Measurements from ENCODE around the gene MMP2.

MMP2 gene

DNA sequence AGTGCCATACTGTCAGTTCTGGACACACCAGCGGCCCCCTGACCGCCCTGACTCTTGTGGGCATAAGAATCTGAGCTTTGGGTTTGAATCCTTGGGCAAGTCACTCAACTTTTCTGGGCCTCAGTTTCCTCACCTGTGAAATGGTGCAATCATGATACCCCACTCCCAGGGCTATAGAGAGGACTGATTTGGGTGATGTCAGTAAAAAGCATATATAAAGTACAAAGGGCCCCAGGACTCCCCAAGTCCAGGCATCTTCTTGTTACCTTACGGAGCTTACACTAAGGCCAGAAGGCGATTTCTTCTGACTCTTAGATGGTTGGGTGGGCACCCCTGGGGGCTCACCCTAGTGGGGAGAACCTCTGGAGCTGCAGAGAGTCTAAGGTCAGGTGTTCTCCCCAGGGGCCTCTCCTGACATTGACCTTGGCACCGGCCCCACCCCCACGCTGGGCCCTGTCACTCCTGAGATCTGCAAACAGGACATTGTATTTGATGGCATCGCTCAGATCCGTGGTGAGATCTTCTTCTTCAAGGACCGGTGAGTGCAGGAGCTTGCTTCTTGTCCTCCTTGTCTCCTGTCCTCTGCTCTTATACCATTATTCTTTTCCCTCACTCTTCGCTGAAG is 13.9 kb downstream of the MMP2 start:
- no peak for DNase-seq (ENCODE audit: low spot score in 2 of 2)
- Histone ChIP-seq H3K4me3 (no peak overlapping the region), H3K27me3 (ENCODE audit: low read depth) (no peaks in the 10 kb centered on the region), H3K4me1 (no peaks in the 10 kb centered on the region), H3K36me3 (replicated peaks) (no peaks in the 10 kb centered on the region), H3K9me3 (no peaks in the 10 kb centered on the region)
- in situ Hi-C loops (cut with MboI; ENCODE audit: low sequenced_read_pairs) = no loop called here

DNA sequence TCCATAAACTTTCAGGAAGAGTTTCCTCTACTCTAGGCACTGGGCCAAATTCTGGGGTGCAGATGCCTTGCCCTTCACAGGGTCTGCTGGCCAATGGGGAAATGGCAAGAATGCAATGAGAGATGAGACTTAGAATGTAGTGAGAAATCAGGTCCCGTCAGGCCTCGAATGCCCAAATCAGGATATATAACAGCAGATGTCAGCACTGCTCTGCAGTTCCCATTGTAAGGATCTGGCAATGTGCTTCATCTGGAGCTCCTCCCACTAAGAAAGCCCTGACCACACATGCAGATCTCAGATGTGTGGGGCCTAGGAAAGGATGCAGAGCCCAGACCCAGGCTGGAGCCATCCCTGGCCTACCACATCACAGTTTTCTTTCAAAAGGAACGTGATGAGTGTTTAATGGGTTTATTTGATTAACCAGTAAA is 16.0 kb downstream of the MMP2 start:
- H3K4me3 ChIP-seq = no peak overlapping the region
- H3K36me3 ChIP-seq (replicated peaks) = no peaks in the 10 kb centered on the region
- no peaks in the 10 kb centered on the region for H3K27me3 ChIP-seq (ENCODE audit: low read depth)
- H3K9me3 ChIP-seq = no peaks in the 10 kb centered on the region
- DNase-seq (ENCODE audit: low spot score in 2 of 2) = no peak
- in situ Hi-C loops (cut with MboI; ENCODE audit: low sequenced_read_pairs) = no loop called here
- no peaks in the 10 kb centered on the region for H3K4me1 ChIP-seq

DNA sequence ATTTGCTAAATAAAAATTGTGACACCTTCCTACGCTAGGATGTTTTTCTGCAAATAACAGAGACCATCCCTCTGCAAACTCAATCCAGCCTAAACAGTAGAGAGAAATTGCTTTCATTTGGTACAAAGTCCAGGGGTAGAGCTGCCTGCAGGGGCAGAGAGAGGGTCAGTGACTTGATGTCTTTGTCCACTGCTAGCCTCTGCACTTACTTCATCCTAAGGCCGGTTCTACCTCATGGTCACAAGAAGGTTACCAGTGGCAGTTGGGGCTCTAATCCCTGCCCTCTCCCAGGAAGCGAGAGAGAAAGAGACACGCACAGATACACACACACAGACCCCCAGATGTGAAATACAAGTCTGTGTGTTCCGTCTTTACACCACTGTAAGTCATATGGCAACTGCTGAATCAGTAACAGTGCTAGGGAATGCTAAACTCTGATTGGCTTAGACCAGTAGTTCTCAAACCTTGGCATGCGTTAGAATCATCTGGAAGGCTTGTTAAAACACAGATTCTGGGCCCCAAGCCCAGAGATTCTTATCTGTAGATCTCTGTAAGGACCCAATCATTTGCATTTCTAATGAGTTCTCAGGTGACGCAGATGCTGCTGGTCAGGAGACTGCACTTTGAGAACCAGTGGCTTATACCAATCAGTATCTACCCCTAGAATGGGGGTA is 16.8 kb downstream of the MMP2 start:
- no peaks in the 10 kb centered on the region for H3K9me3 ChIP-seq
- no peaks in the 10 kb centered on the region for H3K4me1 ChIP-seq
- H3K36me3 ChIP-seq (replicated peaks) = no peaks in the 10 kb centered on the region
- no peak for DNase-seq (ENCODE audit: low spot score in 2 of 2)
- H3K27me3 ChIP-seq (ENCODE audit: low read depth) = no peaks in the 10 kb centered on the region
- H3K4me3 ChIP-seq = no peak overlapping the region
- in situ Hi-C loops (cut with MboI; ENCODE audit: low sequenced_read_pairs) = no loop called here

- H3K4me3 ChIP-seq = no peak overlapping the region
- H3K4me1 ChIP-seq = no peaks in the 10 kb centered on the region
- no peaks in the 10 kb centered on the region for H3K36me3 ChIP-seq (replicated peaks)
- no peaks in the 10 kb centered on the region for H3K27me3 ChIP-seq (ENCODE audit: low read depth)
- no peaks in the 10 kb centered on the region for H3K9me3 ChIP-seq
- no peak for DNase-seq (ENCODE audit: low spot score in 2 of 2)
- in situ Hi-C loops (cut with MboI; ENCODE audit: low sequenced_read_pairs) = no loop called here
Observed at GRCh38 chr16:55496509-55497145, 17.6 kb downstream of the MMP2 start.

DNA sequence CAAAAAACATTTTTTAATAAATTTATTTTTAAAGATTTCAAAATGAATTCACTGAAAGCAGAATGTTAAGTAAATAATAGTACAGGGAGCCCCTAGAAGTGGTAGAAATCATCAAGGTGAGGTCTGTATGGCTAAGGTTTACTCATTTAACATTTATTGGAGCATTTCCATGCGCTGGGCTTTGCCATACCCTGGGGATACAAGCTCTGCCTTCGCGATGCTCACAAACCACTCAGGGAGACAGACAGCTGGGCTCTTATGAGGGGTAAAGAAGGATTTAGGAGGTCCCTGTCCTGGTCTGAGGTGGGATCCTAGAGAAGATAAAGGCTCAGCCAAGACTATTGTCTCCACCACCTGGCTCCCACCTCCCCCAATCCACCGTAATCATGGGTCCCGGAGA is 18.6 kb downstream of the MMP2 start:
- no peaks in the 10 kb centered on the region for H3K4me1 ChIP-seq
- H3K9me3 ChIP-seq = no peaks in the 10 kb centered on the region
- no peak overlapping the region for H3K4me3 ChIP-seq
- no peaks in the 10 kb centered on the region for H3K27me3 ChIP-seq (ENCODE audit: low read depth)
- DNase-seq (ENCODE audit: low spot score in 2 of 2) = no peak
- in situ Hi-C loops (cut with MboI; ENCODE audit: low sequenced_read_pairs) = no loop called here
- no peaks in the 10 kb centered on the region for H3K36me3 ChIP-seq (replicated peaks)

DNA sequence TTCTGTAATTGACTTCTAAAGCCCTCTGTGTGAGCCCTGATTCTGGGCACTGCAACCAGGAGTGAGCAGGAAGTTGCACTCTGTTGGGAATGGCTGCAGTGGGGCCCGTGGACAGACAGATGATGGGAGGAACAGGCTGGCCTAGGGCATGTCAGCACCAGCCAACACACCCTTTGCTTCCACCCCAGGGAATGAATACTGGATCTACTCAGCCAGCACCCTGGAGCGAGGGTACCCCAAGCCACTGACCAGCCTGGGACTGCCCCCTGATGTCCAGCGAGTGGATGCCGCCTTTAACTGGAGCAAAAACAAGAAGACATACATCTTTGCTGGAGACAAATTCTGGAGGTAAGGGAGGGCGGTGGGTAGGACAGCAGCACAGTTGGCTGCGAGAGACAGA is 19.1 kb downstream of the MMP2 start:
- H3K36me3 ChIP-seq (replicated peaks) = no peaks in the 10 kb centered on the region

DNA sequence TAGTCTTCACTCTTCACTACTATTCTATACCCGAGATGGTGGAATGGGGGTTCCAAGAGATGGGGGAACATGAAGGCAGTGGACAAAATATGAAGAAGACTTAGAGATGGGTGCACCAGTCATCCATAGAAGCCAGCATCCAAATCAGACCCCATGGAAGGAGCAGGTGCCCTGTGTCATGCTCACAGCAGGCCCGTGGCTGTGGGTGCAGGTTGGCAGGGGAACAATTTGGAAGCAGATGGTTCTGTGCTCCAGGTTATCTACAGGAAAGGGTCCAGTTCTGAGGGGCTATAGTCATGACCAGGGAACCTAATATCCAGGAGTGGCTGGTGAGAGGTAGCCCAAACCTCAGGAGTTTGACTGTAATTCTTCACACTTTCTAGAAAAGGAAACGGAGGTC is 20.3 kb downstream of the MMP2 start:
- H3K4me1 ChIP-seq = no peaks in the 10 kb centered on the region
- H3K9me3 ChIP-seq = no peaks in the 10 kb centered on the region
- no peak overlapping the region for H3K4me3 ChIP-seq
- no peaks in the 10 kb centered on the region for H3K36me3 ChIP-seq (replicated peaks)
- in situ Hi-C loops (cut with MboI; ENCODE audit: low sequenced_read_pairs) = no loop called here
- no peaks in the 10 kb centered on the region for H3K27me3 ChIP-seq (ENCODE audit: low read depth)
- no peak for DNase-seq (ENCODE audit: low spot score in 2 of 2)

More for the DNA sequence above, 19.1 kb downstream of the MMP2 start:
- Histone ChIP-seq H3K9me3 (no peaks in the 10 kb centered on the region), H3K4me3 (no peak overlapping the region), H3K27me3 (ENCODE audit: low read depth) (no peaks in the 10 kb centered on the region), H3K4me1 (no peaks in the 10 kb centered on the region)
- DNase-seq (ENCODE audit: low spot score in 2 of 2) = no peak
- in situ Hi-C loops (cut with MboI; ENCODE audit: low sequenced_read_pairs) = no loop called here

DNA sequence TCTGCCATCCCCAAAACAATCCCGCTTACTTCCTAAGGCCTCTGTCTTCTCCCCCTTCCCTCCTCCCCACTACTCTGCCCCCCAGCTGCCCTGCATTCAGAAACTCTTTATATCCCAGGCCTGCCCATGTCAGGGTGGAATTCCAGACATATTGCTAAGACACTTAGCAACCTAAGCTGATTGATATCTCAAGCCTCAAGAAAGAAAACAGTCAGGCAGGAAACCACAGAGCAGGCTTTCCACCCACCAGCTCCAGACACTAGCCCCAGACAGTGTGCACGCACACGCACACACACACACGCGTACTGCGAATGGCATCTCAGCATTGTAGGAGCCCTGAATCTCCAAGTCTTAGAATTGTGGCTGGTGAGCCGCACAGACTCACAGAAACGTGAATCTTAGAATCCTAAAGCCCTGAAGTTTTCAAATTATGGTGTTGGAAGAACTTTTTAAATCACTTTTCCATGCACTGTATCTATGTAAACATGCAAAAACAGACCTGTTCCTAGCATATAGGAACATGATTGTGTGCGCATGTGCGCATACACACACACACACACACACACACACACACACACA is 21.0 kb downstream of the MMP2 start:
- Histone ChIP-seq H3K4me3 (no peak overlapping the region), H3K27me3 (ENCODE audit: low read depth) (no peaks in the 10 kb centered on the region), H3K4me1 (no peaks in the 10 kb centered on the region), H3K36me3 (replicated peaks) (no peaks in the 10 kb centered on the region), H3K9me3 (no peaks in the 10 kb centered on the region)
- no peak for DNase-seq (ENCODE audit: low spot score in 2 of 2)
- in situ Hi-C loops (cut with MboI; ENCODE audit: low sequenced_read_pairs) = no loop called here

DNA sequence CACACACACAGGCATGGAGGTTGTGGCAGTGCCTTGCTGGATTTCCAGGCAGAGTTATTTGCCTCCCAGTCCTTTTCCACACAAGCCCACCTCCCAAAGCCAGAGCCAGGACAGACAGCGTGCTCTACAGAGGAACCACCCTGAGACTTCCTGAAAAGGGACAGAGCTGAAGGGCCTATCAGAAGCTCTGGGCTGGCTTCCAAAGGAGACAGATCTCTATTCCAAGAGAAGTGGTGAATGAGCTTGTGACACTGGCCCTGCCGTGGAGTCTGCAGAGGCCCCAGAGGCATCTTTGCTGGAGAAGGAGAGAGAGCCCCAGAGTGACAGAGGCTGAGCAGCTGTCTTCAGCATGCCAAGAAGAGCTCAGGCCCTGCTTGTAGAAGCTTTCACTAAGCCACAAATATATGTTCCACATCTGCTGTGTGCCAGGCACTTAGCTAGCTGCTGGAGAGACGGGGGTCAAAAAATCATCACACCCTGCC is 21.6 kb downstream of the MMP2 start:
- Histone ChIP-seq H3K9me3 (no peaks in the 10 kb centered on the region), H3K36me3 (replicated peaks) (no peaks in the 10 kb centered on the region), H3K27me3 (ENCODE audit: low read depth) (no peaks in the 10 kb centered on the region), H3K4me1 (no peaks in the 10 kb centered on the region), H3K4me3 (no peak overlapping the region)
- in situ Hi-C loops (cut with MboI; ENCODE audit: low sequenced_read_pairs) = no loop called here
- DNase-seq (ENCODE audit: low spot score in 2 of 2) = no peak

GRCh38 chr16:55501549-55502322 is 22.7 kb downstream of the MMP2 start:
- peak in 1 of 2 experiments; percentile 35 for DNase-seq (ENCODE audit: low spot score in 2 of 2)
- in situ Hi-C loops (cut with MboI; ENCODE audit: low sequenced_read_pairs) = no loop called here
- H3K9me3 ChIP-seq = no peaks in the 10 kb centered on the region
- no peak overlapping the region for H3K4me3 ChIP-seq
- H3K4me1 ChIP-seq = no peaks in the 10 kb centered on the region
- H3K27me3 ChIP-seq (ENCODE audit: low read depth) = no peaks in the 10 kb centered on the region
- H3K36me3 ChIP-seq (replicated peaks) = no peaks in the 10 kb centered on the region

GRCh38 chr16:55502801-55503366 is 23.9 kb downstream of the MMP2 start:
- in situ Hi-C loops (cut with MboI; ENCODE audit: low sequenced_read_pairs) = no loop called here
- no peaks in the 10 kb centered on the region for H3K36me3 ChIP-seq (replicated peaks)

DNA sequence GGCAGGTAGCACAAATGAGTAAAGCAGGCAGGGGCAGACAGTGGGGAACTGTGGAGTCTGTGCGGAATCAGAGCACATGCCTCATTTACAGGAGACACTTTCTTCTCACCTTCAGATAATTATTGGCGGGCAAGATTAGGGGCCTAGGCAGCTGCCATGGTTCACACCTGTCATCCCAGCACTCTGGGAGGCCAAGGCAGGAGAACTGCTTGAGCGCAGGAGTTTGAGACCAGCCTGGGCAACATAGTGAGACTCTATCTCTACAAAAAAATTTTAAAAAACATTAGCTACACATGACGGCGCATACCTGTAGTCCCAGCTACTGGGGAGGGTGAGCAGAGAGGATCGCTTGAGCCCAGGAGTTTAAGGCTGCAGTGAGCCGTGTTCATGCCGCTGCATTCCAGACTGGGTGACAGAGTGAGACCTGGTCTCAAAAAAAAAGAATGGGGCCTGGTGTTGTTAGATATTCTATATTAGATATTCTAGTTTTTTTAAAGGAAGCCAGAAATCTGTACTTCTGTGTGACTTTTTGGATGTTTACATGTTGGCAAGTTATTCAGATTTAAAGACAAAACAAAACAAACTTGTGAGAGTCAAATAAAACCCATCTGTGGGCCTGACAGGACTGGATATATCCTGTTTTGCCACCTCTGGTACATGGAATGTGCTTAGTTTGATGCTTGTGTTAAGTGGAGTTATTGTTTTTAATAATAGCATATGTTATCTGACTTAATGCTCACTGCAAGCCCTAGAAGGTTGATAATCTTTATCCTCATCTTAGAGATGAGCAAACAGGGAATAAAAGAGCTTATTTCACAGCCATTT is 24.9 kb downstream of the MMP2 start:
- H3K4me1 ChIP-seq = no peaks in the 10 kb centered on the region
- no peak for DNase-seq (ENCODE audit: low spot score in 2 of 2)

More at GRCh38 chr16:55502801-55503366, 23.9 kb downstream of the MMP2 start:
- H3K27me3 ChIP-seq (ENCODE audit: low read depth) = no peaks in the 10 kb centered on the region
- no peaks in the 10 kb centered on the region for H3K9me3 ChIP-seq
- no peaks in the 10 kb centered on the region for H3K4me1 ChIP-seq
- no peak overlapping the region for H3K4me3 ChIP-seq
- DNase-seq (ENCODE audit: low spot score in 2 of 2) = peak; percentile 6 to 58

More for the DNA sequence above, 24.9 kb downstream of the MMP2 start:
- in situ Hi-C loops (cut with MboI; ENCODE audit: low sequenced_read_pairs) = no loop called here
- Histone ChIP-seq H3K27me3 (ENCODE audit: low read depth) (no peaks in the 10 kb centered on the region), H3K36me3 (replicated peaks) (no peaks in the 10 kb centered on the region), H3K9me3 (no peaks in the 10 kb centered on the region), H3K4me3 (no peak overlapping the region)

All from HAP-1 (cell line).